HepG2 (cell line): ENCODE data around the gene CDK2.

Source experiments
- CEBPB ChIP-seq: IDR thresholded peaks from 2 replicates; pipeline ENCODE4 v1.6.1; 2011; ENCODE audit warnings: low read depth, low read length, improper control_type of control experiment, borderline replicate concordance
- CREM ChIP-seq, 2 experiments: sonication (generic) in 1 of 2; formaldehyde crosslinking in 1 of 2; IDR thresholded peaks; 2 replicates each; pipeline versions ENCODE4 v1.4.0 to v1.6.1; 2016 to 2020; ENCODE audit warnings: antibody characterized with exemption in 1 of 2, mild to moderate bottlenecking in 1 of 2, missing genetic modification reagents in 1 of 2
- EP300 ChIP-seq, 3 experiments: sonication (generic) in 1 of 3; formaldehyde crosslinking in 1 of 3; IDR thresholded peaks; 2 replicates each; pipeline versions ENCODE4 v1.5.1 to v1.6.1; 2011 to 2020; ENCODE audit warnings: low read depth in 2 of 3, low read length in 2 of 3, borderline replicate concordance in 1 of 3, improper control_type of control experiment in 1 of 3, mild to moderate bottlenecking in 1 of 3, missing genetic modification reagents in 1 of 3, moderate library complexity in 1 of 3
- ETV5 ChIP-seq: IDR thresholded peaks from 2 replicates; pipeline ENCODE4 v1.6.1; 2018; ENCODE audit warnings: missing biosample characterization, missing genetic modification reagents, inconsistent platforms, borderline replicate concordance
- HDAC2 ChIP-seq: sonication (generic); formaldehyde crosslinking; IDR thresholded peaks from 2 replicates; pipeline ENCODE4 v1.4.0; 2020; ENCODE audit warnings: missing genetic modification reagents
- IKZF4 ChIP-seq: sonication (generic); formaldehyde crosslinking; IDR thresholded peaks from 2 replicates; pipeline ENCODE4 v1.5.1; 2020; ENCODE audit warnings: borderline replicate concordance, mild to moderate bottlenecking, low read depth, missing genetic modification reagents; ENCODE audit errors: not compliant biosample characterization
- JUND ChIP-seq: sonication (generic); formaldehyde crosslinking; IDR thresholded peaks from 2 replicates; pipeline ENCODE4 v1.8.0; 2022; ENCODE audit warnings: mild to moderate bottlenecking, missing genetic modification reagents
- MLLT10 ChIP-seq: sonication (generic); formaldehyde crosslinking; IDR thresholded peaks from 2 replicates; pipeline ENCODE4 v1.4.0; 2020; ENCODE audit warnings: missing genetic modification reagents
- POLR2AphosphoS5 ChIP-seq: IDR thresholded peaks from 2 replicates; pipeline ENCODE4 v1.6.1; 2012; ENCODE audit warnings: low read depth, low read length
- RARA ChIP-seq: IDR thresholded peaks from 2 replicates; pipeline ENCODE4 v1.6.1; 2016; ENCODE audit warnings: missing genetic modification reagents, missing compliant biosample characterization
- TAF1 ChIP-seq: sonication (generic); formaldehyde crosslinking; IDR thresholded peaks from 2 replicates; pipeline ENCODE4 v1.4.0; 2020; ENCODE audit warnings: missing genetic modification reagents
- ZNF10 ChIP-seq: sonication (generic); formaldehyde crosslinking; IDR thresholded peaks from 2 replicates; pipeline ENCODE4 v1.4.0; 2020; ENCODE audit warnings: mild to moderate bottlenecking, low read depth, missing genetic modification reagents, borderline replicate concordance
- ZNF83 ChIP-seq: sonication (generic); formaldehyde crosslinking; IDR thresholded peaks from 2 replicates; pipeline ENCODE4 v1.4.0; 2020; ENCODE audit warnings: missing genetic modification reagents, mild to moderate bottlenecking, borderline replicate concordance
- TF ChIP-seq, protein P1 (sequence below): sonication (generic); formaldehyde crosslinking; IDR thresholded peaks from 2 replicates; pipeline ENCODE4 v1.5.0; 2020; ENCODE audit warnings: mild to moderate bottlenecking, missing genetic modification reagents, moderate library complexity

DNA sequence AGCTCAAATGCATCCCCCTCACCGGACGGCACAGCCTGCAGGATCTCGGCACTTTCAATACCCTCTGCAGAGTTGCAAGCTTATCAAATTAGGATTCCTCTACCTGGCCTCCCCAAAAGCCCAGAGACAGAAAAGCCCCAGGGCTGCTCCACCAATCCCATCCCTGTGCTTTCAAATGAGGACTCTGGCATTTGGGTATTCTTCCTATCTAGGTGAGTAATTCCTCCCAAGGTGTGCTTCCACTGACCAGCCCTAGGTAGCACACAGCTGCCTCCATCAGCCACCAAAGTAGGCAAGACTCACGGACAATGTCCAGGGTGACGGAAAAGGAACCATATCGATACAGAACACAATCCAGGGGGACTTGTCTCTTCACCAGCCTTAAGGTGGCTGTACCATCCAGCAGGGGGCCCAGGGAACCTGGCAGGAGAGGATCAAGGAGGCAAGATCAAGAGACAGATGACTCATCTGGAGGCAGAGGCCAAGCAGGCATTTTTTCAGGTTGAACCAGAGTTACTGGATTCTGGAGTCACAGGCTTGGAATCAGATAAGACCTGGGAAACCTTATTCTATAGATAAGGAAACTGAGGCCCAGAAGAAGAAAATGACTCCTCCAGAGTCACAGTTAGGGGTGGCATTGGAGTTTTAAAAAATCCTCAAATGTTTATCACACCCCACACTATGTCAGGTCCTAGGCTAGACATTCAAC is 10.7 kb upstream of the CDK2 start:
- no peak for TF ChIP-seq RARA (CRISPR knock-in tag)
- no peak for TF ChIP-seq POLR2AphosphoS5
- no peak for TF ChIP-seq ETV5 (CRISPR knock-in tag)
- TF ChIP-seq CREM (IDR thresholded peaks at IDR 0.05): no peak
- no peak for TF ChIP-seq CREM (CRISPR knock-in tag; IDR thresholded peaks at IDR 0.05)
- TF ChIP-seq IKZF4 (CRISPR knock-in tag): no peak
- TF ChIP-seq JUND (CRISPR knock-in tag): peak; percentile 53; the same call in 1 of the 2 replicates
- TF ChIP-seq HDAC2: no peak
- no peak for TF ChIP-seq MLLT10 (CRISPR knock-in tag)
- TF ChIP-seq, protein P1, sequence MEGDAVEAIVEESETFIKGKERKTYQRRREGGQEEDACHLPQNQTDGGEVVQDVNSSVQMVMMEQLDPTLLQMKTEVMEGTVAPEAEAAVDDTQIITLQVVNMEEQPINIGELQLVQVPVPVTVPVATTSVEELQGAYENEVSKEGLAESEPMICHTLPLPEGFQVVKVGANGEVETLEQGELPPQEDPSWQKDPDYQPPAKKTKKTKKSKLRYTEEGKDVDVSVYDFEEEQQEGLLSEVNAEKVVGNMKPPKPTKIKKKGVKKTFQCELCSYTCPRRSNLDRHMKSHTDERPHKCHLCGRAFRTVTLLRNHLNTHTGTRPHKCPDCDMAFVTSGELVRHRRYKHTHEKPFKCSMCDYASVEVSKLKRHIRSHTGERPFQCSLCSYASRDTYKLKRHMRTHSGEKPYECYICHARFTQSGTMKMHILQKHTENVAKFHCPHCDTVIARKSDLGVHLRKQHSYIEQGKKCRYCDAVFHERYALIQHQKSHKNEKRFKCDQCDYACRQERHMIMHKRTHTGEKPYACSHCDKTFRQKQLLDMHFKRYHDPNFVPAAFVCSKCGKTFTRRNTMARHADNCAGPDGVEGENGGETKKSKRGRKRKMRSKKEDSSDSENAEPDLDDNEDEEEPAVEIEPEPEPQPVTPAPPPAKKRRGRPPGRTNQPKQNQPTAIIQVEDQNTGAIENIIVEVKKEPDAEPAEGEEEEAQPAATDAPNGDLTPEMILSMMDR (CRISPR knock-in tag): peak; percentile 44; the same call in 1 of the 2 replicates
- no peak for TF ChIP-seq ZNF83 (CRISPR knock-in tag)
- TF ChIP-seq TAF1 (CRISPR knock-in tag): no peak
- no peak for TF ChIP-seq CEBPB
- TF ChIP-seq ZNF10 (CRISPR knock-in tag): no peak
- TF ChIP-seq EP300 (IDR thresholded peaks at IDR 0.05; ENCODE audit: low read depth in 2 of 2, low read length in 2 of 2): no peak
- TF ChIP-seq EP300 (CRISPR knock-in tag; IDR thresholded peaks at IDR 0.05; ENCODE audit: borderline replicate concordance): no peak
